RWPE1 (cell line): ENCODE data around the gene PRKRA.
A peak's percentile ranks its signal among the peaks of the same experiment; 100 is the strongest.

ENCODE experiments used
- CTCF ChIA-PET: fragments of 350-600 bp; sonication (Branson Sonifier 250); formaldehyde crosslinking; extraction: SDS; loops from one replicate; lab custom pipeline; 2021; lab: Yijun Ruan, JAX
- POLR2A ChIA-PET: fragments of 400-600 bp; formaldehyde crosslinking; extraction: SDS; loops from one replicate; lab custom pipeline; 2020; ENCODE audit warnings: antibody characterized with exemption; ENCODE audit not compliant: low non-redundant PET; lab: Yijun Ruan, JAX
- DNase-seq: peaks from one replicate; pipeline ENCODE4 v3.0.0; 2012; ENCODE audit warnings: low spot score
- H3K27ac ChIP-seq: fragments of 450-650 bp; 2 replicates; pipeline ENCODE4 v1.5.1; 2017
- TF ChIP-seq, protein P1 (sequence below): fragments of 450-650 bp; conservative IDR thresholded peaks from 2 replicates; pipeline ENCODE4 v1.5.1; 2017; ENCODE audit warnings: low read depth, mild to moderate bottlenecking

Gene PRKRA

DNA sequence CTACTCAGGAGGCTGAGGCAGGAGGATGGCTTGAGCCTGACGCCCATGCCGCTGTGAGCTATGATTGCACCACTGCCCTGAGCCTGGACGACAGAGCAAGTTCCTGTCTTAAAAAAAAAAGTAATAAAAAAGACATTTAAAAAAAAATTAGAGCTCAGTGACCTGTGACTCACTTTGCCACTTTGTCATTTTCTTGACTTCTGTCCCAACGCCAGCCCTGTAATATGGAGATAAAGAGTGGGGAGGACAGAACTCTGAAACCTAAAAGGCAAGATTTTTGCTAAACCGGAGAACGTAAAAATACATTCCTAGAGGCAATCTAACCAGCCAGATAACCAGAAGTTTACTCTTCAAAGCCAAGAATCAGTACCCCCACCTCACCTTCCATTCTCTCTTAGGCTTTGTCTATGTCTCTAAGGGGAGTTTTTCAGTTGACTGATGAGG is 49.0 kb downstream of the PRKRA start:
- ChIA-PET POLR2A (no interaction called here), CTCF (no interaction called here)
- no peak for DNase-seq
- H3K27ac ChIP-seq: no peak overlapping the region
- TF ChIP-seq, protein P1, sequence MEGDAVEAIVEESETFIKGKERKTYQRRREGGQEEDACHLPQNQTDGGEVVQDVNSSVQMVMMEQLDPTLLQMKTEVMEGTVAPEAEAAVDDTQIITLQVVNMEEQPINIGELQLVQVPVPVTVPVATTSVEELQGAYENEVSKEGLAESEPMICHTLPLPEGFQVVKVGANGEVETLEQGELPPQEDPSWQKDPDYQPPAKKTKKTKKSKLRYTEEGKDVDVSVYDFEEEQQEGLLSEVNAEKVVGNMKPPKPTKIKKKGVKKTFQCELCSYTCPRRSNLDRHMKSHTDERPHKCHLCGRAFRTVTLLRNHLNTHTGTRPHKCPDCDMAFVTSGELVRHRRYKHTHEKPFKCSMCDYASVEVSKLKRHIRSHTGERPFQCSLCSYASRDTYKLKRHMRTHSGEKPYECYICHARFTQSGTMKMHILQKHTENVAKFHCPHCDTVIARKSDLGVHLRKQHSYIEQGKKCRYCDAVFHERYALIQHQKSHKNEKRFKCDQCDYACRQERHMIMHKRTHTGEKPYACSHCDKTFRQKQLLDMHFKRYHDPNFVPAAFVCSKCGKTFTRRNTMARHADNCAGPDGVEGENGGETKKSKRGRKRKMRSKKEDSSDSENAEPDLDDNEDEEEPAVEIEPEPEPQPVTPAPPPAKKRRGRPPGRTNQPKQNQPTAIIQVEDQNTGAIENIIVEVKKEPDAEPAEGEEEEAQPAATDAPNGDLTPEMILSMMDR: no peak

DNA sequence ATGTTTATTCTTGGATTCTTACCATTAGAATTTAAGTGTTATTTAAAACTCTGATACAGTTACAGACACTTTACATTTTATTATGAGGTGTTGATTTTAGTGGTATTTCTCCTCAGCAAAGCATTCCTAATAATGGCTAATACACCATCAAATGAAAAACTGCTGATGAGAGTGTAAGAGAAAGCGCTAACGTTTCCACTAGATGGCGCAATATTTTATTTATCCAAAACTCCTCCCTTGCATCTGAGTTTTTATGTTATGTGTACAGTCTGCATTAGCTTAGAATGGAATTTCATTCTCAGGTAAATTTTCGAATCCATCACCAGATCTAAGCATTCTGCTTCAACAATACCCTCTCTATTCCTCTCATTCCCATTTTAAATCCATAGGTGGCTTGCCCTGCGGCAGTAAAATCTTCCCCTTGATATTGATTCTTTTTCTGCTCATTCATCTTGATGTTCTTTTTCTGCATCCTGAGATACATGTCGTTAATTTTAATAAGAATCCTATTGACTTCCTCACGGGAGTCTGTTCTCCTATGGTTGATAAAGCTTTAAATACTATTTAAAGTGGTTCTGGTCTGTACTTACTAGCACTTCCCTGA is 53.9 kb downstream of the PRKRA start:
- DNase-seq: peak; percentile 33
- ChIA-PET POLR2A (no interaction called here), CTCF (interaction anchor here (0.9 to 1.1 kb wide), 4 partner anchors 18 to 477 kb away, joined by 3 to 4 read pairs (median 4); no protein-coding TSS in a partner anchor)
- TF ChIP-seq, protein P1: peak; percentile 79
- no peak overlapping the region for H3K27ac ChIP-seq

DNA sequence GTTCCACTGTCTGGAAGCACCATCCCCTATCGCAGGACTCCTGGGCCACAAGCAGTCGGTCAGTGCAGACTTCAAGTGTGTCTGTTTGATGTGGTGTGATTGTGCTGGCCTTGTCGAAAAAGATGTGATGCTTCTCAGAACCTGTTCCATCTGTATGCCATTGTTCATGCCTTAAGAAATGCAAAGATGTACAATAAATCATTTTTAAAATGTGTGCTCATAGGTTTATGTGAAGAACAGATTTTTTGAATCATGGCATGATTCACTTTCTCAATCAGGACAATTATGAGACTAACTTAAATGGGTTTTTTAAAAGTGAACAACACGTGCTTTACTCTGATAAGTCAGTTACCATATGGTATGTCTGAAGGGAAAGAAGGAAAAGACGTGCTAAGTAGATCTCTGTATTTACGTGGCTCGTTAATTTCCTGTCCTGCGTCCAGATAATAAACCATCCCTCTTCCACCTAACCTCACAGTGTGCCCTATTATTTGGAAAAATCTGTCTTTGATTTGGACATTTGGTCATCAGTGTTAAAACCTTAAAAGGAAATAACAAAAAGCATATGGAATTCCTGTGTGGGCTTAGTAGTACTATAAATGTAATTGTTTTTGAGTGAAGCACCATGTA is 54.9 kb downstream of the PRKRA start:
- TF ChIP-seq, protein P1: no peak
- POLR2A ChIA-PET: interaction anchor here (0.7 kb wide), 1 partner anchor 23 kb away, joined by 10 read pairs; no protein-coding TSS in a partner anchor
- no peak for DNase-seq
- CTCF ChIA-PET: interaction anchor here (0.6 to 1.0 kb wide), 3 partner anchors 91 to 279 kb away, joined by 3 to 4 read pairs (median 3); no protein-coding TSS in a partner anchor
- no peak overlapping the region for H3K27ac ChIP-seq

DNA sequence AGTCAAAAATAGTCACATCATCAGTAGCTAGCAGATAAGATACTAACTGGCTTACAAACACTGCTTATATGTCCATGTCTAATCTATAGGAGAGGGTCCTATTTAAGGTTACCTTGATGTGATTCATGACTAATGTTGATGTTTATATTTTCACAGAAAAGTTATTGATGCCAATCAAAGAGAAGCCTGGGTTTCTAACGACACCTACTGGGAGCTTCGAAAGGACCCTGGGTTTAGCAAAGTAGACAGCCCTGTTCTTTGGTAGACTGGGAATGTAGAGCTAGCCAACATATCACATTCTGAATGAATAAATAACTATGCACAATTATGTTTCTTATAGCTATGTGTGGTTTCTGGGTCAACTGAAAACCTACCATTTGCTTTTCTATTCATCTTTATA is 55.7 kb downstream of the PRKRA start:
- POLR2A ChIA-PET: interaction anchor here (0.7 kb wide), 1 partner anchor 23 kb away, joined by 10 read pairs; no protein-coding TSS in a partner anchor
- TF ChIP-seq, protein P1: no peak
- no peak overlapping the region for H3K27ac ChIP-seq
- DNase-seq: no peak
- CTCF ChIA-PET: interaction anchor here (0.7 to 2.3 kb wide), 4 partner anchors 20 to 263 kb away, joined by 3 to 8 read pairs (median 3); no protein-coding TSS in a partner anchor

DNA sequence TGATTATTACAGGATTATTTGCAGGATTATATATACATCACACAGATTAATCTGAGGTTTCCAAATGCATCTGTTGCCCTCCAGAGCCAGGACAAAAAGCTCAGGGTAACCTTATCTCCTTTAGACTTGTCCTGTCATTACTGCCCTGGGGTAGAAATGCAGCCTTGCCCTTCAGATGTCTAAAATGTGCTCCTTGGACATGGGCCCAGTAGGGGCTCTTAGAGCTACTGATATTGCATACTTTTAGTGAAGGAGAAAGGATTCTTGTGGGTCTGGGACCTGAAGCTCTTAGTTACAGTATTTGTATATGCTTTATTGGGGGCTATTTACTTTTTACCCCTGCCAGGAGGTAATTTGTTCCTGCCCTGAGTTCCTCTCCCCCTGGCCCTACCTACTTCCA is 56.1 kb downstream of the PRKRA start:
- ChIA-PET POLR2A (no interaction called here), CTCF (interaction anchor here (0.9 to 2.3 kb wide), 3 partner anchors 20 to 263 kb away, joined by 3 to 8 read pairs (median 3); no protein-coding TSS in a partner anchor)
- TF ChIP-seq, protein P1: no peak
- no peak for DNase-seq
- H3K27ac ChIP-seq: no peak overlapping the region

GRCh38 chr2:178392215-178392614 is 58.8 kb downstream of the PRKRA start:
- no peak for DNase-seq
- POLR2A ChIA-PET: no interaction called here
- H3K27ac ChIP-seq: no peak overlapping the region
- CTCF ChIA-PET: interaction anchor here (0.6 to 2.8 kb wide), 3 partner anchors 22 to 119 kb away, joined by 3 to 10 read pairs (median 3); no protein-coding TSS in a partner anchor
- TF ChIP-seq, protein P1: no peak
